GM18498 (cell line): Measurements from ENCODE around the gene EML1.

Experiments
- ATAC-seq: cut with Tn5 transposase; IDR thresholded peaks from one replicate; pipeline ENCODE4 v1.9.1; 2021; ENCODE audit warnings: mild to moderate bottlenecking, moderate library complexity; ENCODE audit not compliant: unreplicated experiment

The EML1 gene

GRCh38 chr14:99982537-99983250, 189.5 kb downstream of the EML1 start:
- peak; percentile 69 for ATAC-seq

- no peak for ATAC-seq
Observed at GRCh38 chr14:99983251-99984015, 190.2 kb downstream of the EML1 start.

DNA sequence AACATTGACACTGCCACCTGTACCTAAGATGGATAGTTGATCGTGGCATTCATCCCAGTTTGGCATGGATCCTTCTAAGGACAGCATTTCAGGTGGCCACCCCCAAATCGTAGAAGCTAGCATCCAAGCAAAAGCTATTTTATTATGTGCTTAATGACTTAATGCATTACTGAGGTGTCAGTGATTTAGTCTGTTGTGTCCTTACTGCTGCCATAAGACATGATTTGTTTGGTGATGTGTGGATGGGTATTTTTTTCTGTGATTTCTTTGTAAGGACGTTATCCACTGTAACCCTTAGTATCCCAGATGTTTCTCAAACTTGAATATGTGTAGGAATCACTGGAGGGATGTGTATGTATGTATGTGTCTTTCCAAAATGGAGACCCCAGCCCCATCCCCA, 190.8 kb downstream of the EML1 start:
- ATAC-seq = no peak

GRCh38 chr14:99986396-99986795, 193.2 kb downstream of the EML1 start:
- ATAC-seq = no peak

- no peak for ATAC-seq
Observed at GRCh38 chr14:99989032-99989431, 195.8 kb downstream of the EML1 start.

- ATAC-seq = no peak
Observed at GRCh38 chr14:99990268-99991170, 197.3 kb downstream of the EML1 start.

GRCh38 chr14:99991331-99991730, 198.1 kb downstream of the EML1 start:
- no peak for ATAC-seq
